ENCODE results near the gene MCF2L.

The MCF2L gene

DNA sequence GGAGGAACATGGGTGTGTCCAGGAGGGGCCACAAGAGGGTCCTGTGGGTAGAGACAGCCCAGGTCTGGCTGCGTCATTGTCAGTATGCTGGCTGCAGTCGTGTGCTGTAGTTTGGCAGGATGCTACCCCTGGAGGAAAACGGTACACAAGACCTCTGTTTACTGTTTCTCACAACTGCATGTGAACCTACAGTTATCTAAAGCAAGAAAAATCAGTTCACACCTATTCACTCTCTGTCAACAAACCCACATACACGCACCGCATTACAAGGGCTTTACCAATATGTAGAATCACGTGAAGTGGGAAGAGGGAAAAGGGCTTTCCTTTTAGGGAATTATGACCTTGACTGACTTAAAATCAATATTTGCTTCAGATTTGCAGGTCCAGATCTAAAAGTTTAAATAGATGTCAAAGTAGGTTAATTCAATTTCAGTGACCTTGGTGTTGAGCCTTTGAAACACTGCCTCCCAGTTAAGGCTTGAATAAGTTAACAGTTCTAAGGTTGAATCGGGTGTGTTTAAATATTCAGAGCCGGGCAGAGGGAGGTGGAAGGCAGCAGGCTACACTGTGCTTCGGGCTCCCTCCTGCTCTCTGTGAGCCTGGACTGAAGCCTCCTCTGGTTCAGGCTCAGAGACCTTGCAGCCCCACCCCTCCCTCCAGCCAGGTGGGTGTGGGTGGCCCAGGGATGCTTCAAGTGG, 17.2 kb upstream of the MCF2L start:
- H3K27ac ChIP-seq (ENCODE audit: low read depth, low read length) = no peak overlapping the region
- H3K27me3 ChIP-seq (ENCODE audit: insufficient read depth, low read length) = no peaks in the 10 kb centered on the region
- H3K4me3 ChIP-seq (ENCODE audit: low read length) = no peak overlapping the region
- H3K9ac ChIP-seq (ENCODE audit: low read depth, low read length) = no peak overlapping the region
- H3K9me3 ChIP-seq (ENCODE audit: insufficient read depth, low read depth, low read length) = no peaks in the 10 kb centered on the region
- 70% methylated on average over 9 of the region's 9 CpGs for WGBS
- no peaks in the 10 kb centered on the region for H3K36me3 ChIP-seq (ENCODE audit: insufficient read depth, low read length)
- H3K4me1 ChIP-seq (ENCODE audit: insufficient read depth, low read length) = peaks cover 16% of the 10 kb centered on the region; the same call in 1 of the 2 replicates

DNA sequence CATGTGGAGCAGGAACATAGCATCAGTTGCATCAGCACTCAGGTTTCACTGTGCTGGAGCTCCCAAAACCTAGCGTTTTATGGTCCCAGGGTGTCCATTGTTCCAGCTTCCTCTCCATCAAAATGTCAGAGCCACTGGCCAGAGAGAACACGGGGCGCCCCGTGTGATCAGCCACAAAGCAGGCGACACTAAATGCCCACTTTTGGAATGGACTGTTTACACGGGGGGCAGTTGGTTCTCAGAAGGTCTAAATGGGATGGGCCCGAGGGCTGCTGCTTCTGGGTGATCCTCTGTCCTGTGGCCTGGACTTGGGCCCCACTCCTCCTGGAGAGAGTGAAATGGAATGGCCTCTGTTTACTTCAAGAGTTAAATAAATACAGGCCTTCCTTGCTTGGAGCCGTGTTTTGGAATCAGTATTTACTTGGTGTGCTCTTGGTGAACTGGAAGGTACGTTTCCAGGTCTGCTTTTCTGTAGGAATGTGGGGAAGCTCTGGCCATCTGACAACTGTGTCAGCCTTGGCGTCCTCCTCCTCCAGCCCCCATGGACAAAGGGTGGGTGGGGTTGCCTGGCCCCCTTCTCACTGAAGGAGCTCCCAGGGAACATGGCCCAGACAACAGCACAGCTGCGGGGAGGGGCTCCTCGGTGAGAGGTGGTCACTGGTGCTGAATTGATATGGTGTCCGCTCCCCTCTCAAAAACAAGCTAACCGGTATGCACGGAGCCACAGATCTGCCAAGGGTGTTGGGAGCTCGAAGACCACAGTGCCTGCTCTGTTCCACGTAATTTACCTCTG, 16.1 kb upstream of the MCF2L start:
- H3K4me1 ChIP-seq (ENCODE audit: insufficient read depth, low read length) = peaks cover 23% of the 10 kb centered on the region
- no peak overlapping the region for H3K9ac ChIP-seq (ENCODE audit: low read depth, low read length)
- 86% methylated on average over 17 of the region's 17 CpGs for WGBS
- no peaks in the 10 kb centered on the region for H3K27me3 ChIP-seq (ENCODE audit: insufficient read depth, low read length)
- H3K9me3 ChIP-seq (ENCODE audit: insufficient read depth, low read depth, low read length) = no peaks in the 10 kb centered on the region
- no peak overlapping the region for H3K27ac ChIP-seq (ENCODE audit: low read depth, low read length)
- H3K4me3 ChIP-seq (ENCODE audit: low read length) = no peak overlapping the region
- H3K36me3 ChIP-seq (ENCODE audit: insufficient read depth, low read length) = no peaks in the 10 kb centered on the region

DNA sequence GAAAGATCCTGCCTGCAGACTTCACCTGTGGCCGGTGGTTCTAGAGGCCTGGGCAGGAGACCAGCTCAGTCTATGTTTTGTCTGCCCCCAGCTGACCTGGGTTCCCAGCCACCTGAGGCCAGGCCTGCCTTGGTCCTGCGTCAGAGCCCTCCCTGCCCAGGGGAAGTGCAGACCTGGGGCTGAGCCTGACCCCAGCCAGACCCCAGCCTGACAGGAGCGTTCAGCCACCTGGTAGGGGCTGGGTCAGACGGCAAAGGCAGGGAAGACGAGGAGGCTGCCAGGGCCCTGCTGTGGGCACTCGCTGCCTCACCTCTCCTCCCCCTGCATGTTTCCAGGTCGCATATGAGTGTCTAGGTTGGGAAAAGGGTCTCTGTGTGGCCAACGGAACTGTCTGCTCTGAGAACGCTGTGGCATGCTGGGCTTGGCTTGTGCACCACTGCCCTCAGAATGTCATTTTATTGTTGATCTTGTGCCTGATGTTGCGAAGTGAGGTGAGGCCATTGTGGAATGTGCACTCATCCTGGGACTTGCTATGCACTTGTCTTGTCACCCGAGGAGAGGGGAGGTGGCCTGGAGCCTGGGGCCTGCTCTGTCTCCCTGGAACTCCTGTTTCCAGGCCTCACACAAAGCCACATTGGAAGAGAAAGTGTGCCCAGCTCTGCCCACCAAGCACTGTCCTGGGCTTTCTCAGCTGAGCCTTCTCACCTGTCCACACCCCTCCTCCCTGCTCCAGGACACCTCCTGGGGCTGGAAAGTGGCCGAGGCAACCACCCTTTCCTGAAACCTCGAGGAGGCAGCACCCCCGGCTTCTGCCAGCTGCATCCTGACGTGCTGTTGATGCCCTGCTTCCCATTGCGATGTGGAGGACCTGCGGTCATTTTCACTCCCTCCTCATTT, 15.2 kb upstream of the MCF2L start:
- no peak overlapping the region for H3K27ac ChIP-seq (ENCODE audit: low read depth, low read length)
- no peaks in the 10 kb centered on the region for H3K27me3 ChIP-seq (ENCODE audit: insufficient read depth, low read length)
- no peaks in the 10 kb centered on the region for H3K36me3 ChIP-seq (ENCODE audit: insufficient read depth, low read length)
- H3K4me3 ChIP-seq (ENCODE audit: low read length) = no peak overlapping the region
- H3K4me1 ChIP-seq (ENCODE audit: insufficient read depth, low read length) = peaks cover 23% of the 10 kb centered on the region
- WGBS = 88% methylated on average over 17 of the region's 17 CpGs
- no peaks in the 10 kb centered on the region for H3K9me3 ChIP-seq (ENCODE audit: insufficient read depth, low read depth, low read length)
- no peak overlapping the region for H3K9ac ChIP-seq (ENCODE audit: low read depth, low read length)

DNA sequence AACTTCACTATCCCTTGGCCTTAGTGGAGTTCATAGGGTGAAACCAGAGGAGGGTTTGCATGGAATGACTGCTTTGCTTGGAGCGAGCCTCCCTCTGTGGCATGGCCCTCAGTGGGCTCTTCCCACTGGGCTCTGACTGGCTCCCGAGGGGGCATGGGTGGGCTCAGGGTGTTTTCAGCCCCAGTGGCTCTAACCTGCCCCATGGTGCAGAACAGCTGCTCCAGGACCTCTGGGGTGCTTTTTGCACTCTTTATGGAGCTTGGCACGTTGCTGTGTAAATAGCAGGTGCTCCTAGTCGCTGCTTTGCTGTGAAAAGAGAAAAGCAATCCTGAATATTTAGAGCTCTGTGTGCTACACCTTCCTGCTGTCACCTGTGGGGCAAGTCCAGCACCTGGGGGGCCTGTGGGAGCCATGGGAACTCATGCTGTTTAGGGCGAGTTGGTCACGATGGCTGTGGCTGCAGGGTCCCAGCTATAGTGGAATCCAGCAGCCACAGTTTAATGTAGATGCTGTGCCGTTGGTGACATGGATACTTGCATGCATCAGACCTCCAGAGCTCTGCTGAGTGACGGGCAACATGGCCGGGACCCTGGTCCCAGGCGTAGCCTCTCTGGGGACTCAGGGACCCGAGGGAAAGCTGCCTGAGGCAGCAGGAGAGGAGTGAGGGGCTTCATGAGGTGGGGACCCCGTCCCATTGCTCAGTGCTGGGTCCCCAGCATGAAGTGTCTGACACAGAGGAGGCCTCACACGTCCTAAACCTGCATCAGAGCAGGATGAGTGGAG, 14.3 kb upstream of the MCF2L start:
- Histone ChIP-seq H3K27me3 (ENCODE audit: insufficient read depth, low read length) (no peaks in the 10 kb centered on the region), H3K36me3 (ENCODE audit: insufficient read depth, low read length) (no peaks in the 10 kb centered on the region), H3K9me3 (ENCODE audit: insufficient read depth, low read depth, low read length) (no peaks in the 10 kb centered on the region), H3K27ac (ENCODE audit: low read depth, low read length) (no peak overlapping the region), H3K4me1 (ENCODE audit: insufficient read depth, low read length) (peaks cover 23% of the 10 kb centered on the region), H3K4me3 (ENCODE audit: low read length) (no peak overlapping the region), H3K9ac (ENCODE audit: low read depth, low read length) (no peak overlapping the region)
- 89% methylated on average over 13 of the region's 13 CpGs for WGBS

DNA sequence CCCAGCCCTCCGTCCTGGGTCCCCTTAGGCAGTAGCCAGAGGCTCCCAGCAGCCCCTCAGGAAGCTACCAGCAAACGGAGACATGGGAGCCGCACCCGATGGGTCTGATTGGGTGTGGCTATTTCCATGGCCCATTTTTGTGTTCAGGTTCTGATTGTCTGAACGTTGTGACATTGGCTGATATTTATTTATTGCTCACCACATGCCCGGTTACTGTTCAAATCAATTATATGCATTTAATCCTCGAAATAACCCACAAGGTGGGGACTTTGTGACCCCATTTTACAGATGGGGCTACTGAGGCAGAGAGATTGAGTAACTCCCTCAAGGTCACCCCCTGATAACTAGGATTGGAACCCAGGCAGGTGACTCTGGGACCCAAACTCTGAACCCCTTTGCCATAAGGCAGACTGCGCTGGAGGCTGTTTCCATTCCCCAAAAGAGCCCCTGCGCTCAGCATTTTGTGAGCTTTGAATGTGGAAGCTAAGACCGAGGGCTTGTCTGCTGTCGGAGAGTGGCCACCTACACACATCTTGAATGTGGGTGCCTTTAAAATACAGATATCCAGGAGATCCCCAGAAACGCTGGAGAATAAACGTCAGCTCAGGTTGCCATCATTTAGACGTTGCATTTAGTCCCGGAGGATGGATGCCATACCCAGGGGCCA, 13.6 kb upstream of the MCF2L start:
- peaks cover 23% of the 10 kb centered on the region for H3K4me1 ChIP-seq (ENCODE audit: insufficient read depth, low read length)
- no peak overlapping the region for H3K9ac ChIP-seq (ENCODE audit: low read depth, low read length)
- H3K36me3 ChIP-seq (ENCODE audit: insufficient read depth, low read length) = no peaks in the 10 kb centered on the region
- 91% methylated on average over 15 of the region's 15 CpGs for WGBS
- H3K27me3 ChIP-seq (ENCODE audit: insufficient read depth, low read length) = no peaks in the 10 kb centered on the region
- H3K27ac ChIP-seq (ENCODE audit: low read depth, low read length) = no peak overlapping the region
- no peaks in the 10 kb centered on the region for H3K9me3 ChIP-seq (ENCODE audit: insufficient read depth, low read depth, low read length)
- H3K4me3 ChIP-seq (ENCODE audit: low read length) = no peak overlapping the region

DNA sequence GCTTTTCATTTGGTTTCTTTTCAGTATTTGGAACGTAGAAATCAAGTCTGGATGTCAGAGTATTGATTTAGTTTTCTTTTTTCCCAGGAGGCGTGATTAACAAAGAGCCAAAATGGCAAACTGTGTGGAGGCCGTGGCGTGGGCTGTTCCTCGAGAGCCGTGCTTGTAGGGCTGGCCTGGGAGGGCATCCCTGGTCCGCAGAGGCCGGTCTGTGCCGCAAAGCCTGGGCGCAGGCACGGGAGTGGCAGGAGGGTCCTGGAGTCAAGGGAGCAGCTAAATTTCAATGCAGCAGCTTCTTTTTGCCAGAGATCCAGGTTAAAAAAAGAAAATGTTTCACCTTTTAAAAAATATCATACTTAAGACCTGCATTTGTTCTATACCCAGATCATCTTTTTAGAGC, 13.1 kb upstream of the MCF2L start:
- Histone ChIP-seq H3K4me3 (ENCODE audit: low read length) (no peak overlapping the region), H3K27me3 (ENCODE audit: insufficient read depth, low read length) (no peaks in the 10 kb centered on the region), H3K9ac (ENCODE audit: low read depth, low read length) (no peak overlapping the region), H3K27ac (ENCODE audit: low read depth, low read length) (no peak overlapping the region), H3K4me1 (ENCODE audit: insufficient read depth, low read length) (peaks cover 23% of the 10 kb centered on the region), H3K36me3 (ENCODE audit: insufficient read depth, low read length) (no peaks in the 10 kb centered on the region), H3K9me3 (ENCODE audit: insufficient read depth, low read depth, low read length) (no peaks in the 10 kb centered on the region)
- WGBS = 96% methylated on average over 11 of the region's 11 CpGs

DNA sequence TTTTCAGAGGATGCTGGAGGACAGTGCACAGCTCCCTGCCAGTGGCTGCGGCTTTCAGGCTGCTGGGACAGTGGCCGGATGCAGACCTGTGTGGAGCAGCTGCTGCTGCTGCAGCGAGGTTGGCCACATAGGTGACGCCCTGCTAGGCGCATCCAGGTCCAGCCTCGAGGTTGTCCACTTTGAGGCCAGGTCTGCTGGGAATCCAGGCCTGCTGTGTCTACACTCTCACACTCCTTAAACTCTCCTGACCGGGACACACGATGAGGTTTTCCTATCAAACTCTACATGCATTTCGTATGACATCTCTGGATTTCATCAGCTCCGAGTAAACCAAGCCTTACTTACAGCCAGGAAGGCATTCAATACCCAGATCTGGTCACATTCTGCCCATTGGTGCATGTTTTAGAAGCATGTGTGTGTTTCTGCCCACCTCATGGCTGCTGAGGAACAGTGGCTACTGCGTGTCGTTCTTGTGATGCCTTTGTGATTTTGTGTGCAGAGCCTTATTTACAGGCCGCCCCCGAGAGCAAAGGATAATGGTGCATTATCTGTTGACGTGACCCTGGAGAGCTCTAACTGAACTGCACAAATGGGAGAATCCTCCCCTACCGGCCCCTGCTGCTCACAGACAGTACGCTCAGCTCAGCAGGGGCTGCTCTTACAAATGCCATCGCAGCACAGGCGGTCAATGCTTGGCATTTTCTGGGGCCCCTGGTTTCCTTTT, 12.3 kb upstream of the MCF2L start:
- no peaks in the 10 kb centered on the region for H3K9me3 ChIP-seq (ENCODE audit: insufficient read depth, low read depth, low read length)
- WGBS = 66% methylated on average over 19 of the region's 19 CpGs
- H3K4me1 ChIP-seq (ENCODE audit: insufficient read depth, low read length) = peaks cover 22% of the 10 kb centered on the region
- no peak overlapping the region; the same call in 1 of the 2 replicates for H3K9ac ChIP-seq (ENCODE audit: low read depth, low read length)
- H3K36me3 ChIP-seq (ENCODE audit: insufficient read depth, low read length) = no peaks in the 10 kb centered on the region
- no peak overlapping the region; the same call in 1 of the 2 replicates for H3K27ac ChIP-seq (ENCODE audit: low read depth, low read length)
- H3K4me3 ChIP-seq (ENCODE audit: low read length) = no peak overlapping the region
- H3K27me3 ChIP-seq (ENCODE audit: insufficient read depth, low read length) = no peaks in the 10 kb centered on the region

DNA sequence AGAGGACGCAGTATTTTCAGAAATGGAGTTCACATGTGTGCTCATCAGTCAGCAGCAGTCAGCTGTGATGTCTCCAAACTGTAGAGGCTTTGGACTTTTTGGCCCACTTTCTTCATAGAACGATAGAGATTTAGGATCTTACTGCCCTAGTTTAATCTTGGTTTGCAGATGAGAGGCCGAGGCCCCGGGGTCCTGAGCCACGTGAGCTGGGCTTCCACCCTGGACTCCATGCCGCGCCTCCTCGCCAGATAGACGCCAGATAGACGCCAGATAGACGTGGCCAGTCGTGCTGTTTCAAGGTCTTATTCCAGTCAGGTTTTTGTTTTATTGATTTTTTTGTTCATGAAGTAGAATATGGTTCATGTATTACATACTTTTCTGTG, 11.7 kb upstream of the MCF2L start:
- 82% methylated on average over 12 of the region's 12 CpGs for WGBS
- H3K9ac ChIP-seq (ENCODE audit: low read depth, low read length) = no peak overlapping the region
- H3K36me3 ChIP-seq (ENCODE audit: insufficient read depth, low read length) = no peaks in the 10 kb centered on the region
- no peaks in the 10 kb centered on the region for H3K9me3 ChIP-seq (ENCODE audit: insufficient read depth, low read depth, low read length)
- no peak overlapping the region for H3K4me3 ChIP-seq (ENCODE audit: low read length)
- H3K27me3 ChIP-seq (ENCODE audit: insufficient read depth, low read length) = no peaks in the 10 kb centered on the region
- no peak overlapping the region for H3K27ac ChIP-seq (ENCODE audit: low read depth, low read length)
- peaks cover 16% of the 10 kb centered on the region for H3K4me1 ChIP-seq (ENCODE audit: insufficient read depth, low read length)

DNA sequence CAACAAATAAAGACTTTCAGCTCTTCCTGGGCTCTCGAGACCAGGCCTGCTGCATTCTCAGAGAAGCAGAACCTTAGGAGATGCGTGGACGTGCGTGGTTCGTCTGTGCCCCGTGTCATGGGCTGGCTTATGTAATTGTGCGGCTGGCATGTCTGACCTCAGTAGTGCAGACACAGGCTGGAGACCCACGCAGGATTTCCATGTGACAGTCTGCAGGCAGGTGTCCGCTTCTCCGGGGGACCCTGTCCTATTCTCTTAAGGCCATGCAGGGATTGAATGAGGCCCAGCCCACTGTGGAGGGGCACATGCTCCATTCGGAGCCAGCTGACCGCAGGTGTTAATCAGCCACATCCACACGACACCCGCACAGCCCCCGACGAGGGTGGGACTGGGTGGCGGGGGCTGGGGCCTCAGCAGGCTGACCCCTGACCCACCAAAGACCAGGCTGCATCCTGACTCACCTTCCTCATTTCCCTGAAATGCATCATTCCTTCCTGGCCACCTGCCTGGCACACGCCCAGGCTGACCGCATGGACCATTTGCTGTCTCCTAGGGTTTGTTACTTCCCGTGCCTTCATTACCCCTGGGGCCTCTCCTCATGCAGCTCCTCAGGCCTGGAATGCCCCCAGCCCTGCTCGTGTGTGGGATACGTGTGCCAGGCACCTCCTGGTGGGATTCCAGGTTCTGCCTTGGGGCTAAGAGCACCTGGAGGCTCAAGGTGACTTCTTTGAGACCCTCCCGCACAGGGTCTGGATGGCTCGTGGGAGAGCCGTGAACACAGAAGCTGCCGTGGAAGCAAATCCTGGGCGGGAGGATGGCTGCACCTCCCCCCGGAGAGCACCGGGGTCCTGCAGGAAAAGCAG, 10.7 kb upstream of the MCF2L start:
- no peak overlapping the region for H3K27ac ChIP-seq (ENCODE audit: low read depth, low read length)
- H3K27me3 ChIP-seq (ENCODE audit: insufficient read depth, low read length) = no peaks in the 10 kb centered on the region
- no peaks in the 10 kb centered on the region for H3K9me3 ChIP-seq (ENCODE audit: insufficient read depth, low read depth, low read length)

More for the DNA sequence above, 10.7 kb upstream of the MCF2L start:
- WGBS = 90% methylated on average over 29 of the region's 29 CpGs
- H3K9ac ChIP-seq (ENCODE audit: low read depth, low read length) = no peak overlapping the region
- no peaks in the 10 kb centered on the region for H3K36me3 ChIP-seq (ENCODE audit: insufficient read depth, low read length)
- H3K4me1 ChIP-seq (ENCODE audit: insufficient read depth, low read length) = peaks cover 13% of the 10 kb centered on the region
- H3K4me3 ChIP-seq (ENCODE audit: low read length) = no peak overlapping the region
